ENCODE measurements around the gene SEPHS1.
"Not testable (repeated sequence)": the region's sequence is repeated elsewhere in the genome, so short reads cannot be mapped to it uniquely, and the experiment has no call there.

The SEPHS1 gene

GRCh38 chr10:13284050-13284449 lies 64.0 kb downstream of the SEPHS1 start:
- no peak for DNase-seq (ENCODE audit: low read depth)

- not testable (repeated sequence) for DNase-seq (ENCODE audit: low read depth)
These were observed 65.7 kb downstream of the SEPHS1 start for GRCh38 chr10:13282348-13282747.

- DNase-seq (ENCODE audit: low read depth) = peak; percentile 19
These were observed 71.2 kb downstream of the SEPHS1 start for GRCh38 chr10:13276749-13277365.

- not testable (repeated sequence) for DNase-seq (ENCODE audit: low read depth)
These were observed 71.9 kb downstream of the SEPHS1 start for GRCh38 chr10:13276146-13276545.

- no peak for DNase-seq (ENCODE audit: low read depth)
These were observed 75.9 kb downstream of the SEPHS1 start for GRCh38 chr10:13272164-13272571.

- DNase-seq (ENCODE audit: low read depth) = peak; percentile 38
These were observed 76.4 kb downstream of the SEPHS1 start for GRCh38 chr10:13271552-13272163.

- DNase-seq (ENCODE audit: low read depth) = peak; percentile 52
These were observed 77.1 kb downstream of the SEPHS1 start for GRCh38 chr10:13270877-13271551.

GRCh38 chr10:13268841-13269240 lies 79.3 kb downstream of the SEPHS1 start:
- no peak for DNase-seq (ENCODE audit: low read depth)

GRCh38 chr10:13268310-13268709 lies 79.8 kb downstream of the SEPHS1 start:
- DNase-seq (ENCODE audit: low read depth) = no peak
